ENCODE results near the gene CAPN8.

- peak; percentile 84 for TF ChIP-seq CTCF (IDR thresholded peaks at IDR 0.05; ENCODE audit: low read depth, low read length, poor library complexity, severe bottlenecking)
- TF ChIP-seq EZH2phosphoT487 (IDR thresholded peaks at IDR 0.05; ENCODE audit: borderline replicate concordance, low read length): no peak
Observed at GRCh38 chr1:223556414-223557129, 108.9 kb downstream of the CAPN8 start.
